Stimulated activated CD8-positive, alpha-beta memory T cell treated with anti-CD3 and anti-CD28 coated beads, Interleukin-12 subunit alpha, Interleukin-12 subunit beta, amount 100 ng/mL, for 24 hours (primary cell): ENCODE results near the gene FUT2.

Experiments
- DNase-seq: peaks from one replicate; pipeline ENCODE4 v3.0.0-alpha.2; 2020; ENCODE audit errors: extremely low read depth

FUT2 gene

DNA sequence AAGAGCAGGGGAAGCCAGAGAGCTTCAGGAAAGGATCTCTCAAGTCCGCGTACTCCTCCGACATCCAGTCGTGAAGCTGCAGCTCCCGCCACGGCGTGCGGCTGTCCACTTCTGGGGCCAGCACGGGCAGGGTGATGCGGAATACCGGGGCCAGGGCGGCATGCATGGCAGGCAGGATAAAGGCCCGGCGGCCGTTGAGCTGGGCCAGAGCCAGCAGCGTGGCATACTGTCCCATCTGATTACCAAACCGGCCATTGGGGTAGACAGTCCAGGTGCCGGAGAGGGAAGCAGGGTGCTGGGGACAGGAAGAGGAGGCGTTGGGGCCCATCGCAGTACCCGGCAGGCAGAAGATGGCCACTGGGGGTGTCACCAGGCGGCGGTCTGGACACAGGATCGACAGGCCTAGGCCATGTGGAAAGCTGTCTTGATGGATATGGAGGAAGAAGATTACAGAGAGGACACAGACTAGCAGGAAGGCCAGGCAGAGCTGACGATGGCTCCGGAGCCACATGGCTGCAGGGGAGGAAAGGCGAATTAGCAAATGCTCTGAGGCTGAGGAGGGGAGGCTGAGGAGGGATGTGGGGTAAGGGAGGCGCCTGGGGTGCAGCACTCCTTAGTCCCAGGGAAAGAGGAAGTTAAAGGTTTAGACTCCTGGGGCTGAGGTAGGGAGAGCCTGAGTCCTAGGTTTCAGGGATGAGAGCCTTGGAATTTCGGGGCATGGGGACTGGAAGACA lies 55.2 kb downstream of the FUT2 start:
- no peak for DNase-seq

DNA sequence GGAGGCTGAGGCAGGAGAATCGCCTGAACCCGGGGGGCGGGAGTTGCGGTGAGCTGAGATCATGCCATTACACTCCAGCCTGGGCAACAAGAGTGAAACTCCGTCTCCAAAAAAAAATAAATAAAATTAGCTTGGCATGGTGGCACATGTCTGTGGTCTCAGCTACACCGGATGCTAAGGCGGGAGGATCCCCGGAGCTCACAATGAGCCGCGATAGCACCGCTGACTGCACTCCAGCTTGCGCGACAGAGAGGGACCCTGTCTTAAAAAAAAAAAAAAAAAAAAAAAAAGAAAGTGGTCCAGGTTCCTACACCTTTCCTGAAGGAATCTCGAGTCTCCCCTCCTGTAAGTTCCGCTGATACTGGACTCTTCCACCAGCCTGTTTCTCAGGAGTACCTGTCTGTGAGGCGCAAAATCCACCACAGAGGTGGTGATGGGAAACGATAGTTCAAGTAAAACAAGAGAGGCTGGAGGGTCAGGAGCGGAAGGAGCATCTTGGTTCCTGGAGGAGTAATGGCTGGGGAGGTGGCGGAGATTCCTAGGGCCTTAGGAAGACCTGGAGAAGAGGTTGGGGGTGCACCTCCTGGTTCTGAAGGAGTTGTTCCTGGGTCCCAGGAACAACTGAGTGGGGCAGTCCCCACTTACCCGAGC lies 56.2 kb downstream of the FUT2 start:
- DNase-seq: no peak

DNA sequence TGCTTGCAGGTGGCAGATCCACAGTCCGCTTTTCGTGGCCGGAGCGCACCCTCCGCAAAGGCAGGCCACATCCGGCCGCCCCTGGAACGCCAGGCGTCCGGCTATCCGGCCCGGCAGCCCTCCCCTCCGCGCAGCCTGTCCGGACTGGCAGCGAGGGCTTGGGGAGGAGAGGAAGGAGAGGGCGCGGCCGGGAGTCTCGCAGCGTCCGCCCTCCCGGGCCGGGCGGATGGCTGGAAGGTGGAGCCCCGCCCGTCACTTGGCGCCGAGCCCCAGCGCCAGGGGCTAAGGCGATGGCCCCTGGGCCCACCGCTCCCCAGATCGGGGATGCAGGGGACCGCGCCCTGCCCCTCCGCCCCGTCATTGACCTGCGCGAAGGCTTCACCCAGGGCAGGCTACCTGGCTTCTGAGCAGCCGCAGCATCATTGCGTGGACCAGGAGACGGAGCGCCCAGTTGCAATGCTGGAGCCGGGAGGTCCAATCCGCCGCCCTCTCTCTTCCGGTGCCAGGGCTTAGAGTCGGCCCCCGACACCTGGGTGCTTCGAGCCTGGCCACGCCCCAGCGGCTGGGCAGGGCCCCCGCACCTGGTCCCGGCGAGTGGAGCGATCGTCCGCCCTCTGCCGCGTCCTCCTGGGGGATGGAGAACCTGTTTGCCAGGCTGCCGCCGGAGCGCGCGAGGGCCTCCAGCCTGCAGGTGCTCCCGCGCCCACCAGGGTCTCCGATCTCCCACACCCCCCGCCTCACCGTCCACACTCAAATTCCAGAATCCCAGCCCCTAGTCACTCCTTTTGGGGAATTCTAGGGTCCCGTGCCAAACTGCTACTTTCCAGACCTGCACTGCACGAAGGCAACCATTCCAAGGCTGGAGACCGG lies 57.0 kb downstream of the FUT2 start, which contains the start of gene FUT1:
TSS of gene FUT1 (minus strand) at position 146 of the 870 bp plus-strand sequence. CDS start 1,360 bp downstream, outside the sequence.
- DNase-seq: no peak

DNA sequence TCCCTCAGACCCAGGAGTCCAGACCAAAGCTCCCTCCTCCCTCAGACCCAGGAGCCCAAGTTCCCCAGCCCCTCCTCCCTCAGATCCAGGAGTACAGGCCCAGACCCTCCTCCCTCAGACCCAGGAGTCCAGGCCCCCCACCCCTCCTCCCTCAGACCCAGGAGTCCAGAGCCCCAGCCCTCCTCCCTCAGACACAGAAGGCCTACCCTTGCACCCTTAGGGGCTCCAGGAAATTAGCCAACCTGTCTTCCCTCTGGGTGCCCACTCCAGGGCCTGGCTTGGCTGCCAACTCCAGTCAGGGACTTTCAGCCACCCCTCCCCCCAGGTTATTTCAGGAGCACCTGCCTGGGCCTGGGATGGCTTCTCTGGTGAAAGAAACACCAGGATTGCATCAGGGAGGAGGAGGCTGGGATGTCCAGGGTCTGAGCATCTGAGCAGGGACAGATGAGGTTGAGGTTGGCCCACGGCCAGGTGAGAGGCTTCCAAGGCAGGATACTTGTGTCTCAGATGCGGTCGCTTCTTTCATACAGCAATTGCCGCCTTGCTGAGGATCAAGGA lies 59.4 kb downstream of the FUT2 start, which contains the start of gene FGF21:
TSS of gene FGF21 (plus strand) at position 441 of the 558 bp plus-strand sequence. CDS start 713 bp downstream, outside the sequence.
- no peak for DNase-seq
